ENCODE data around the gene SRGAP1.

DNA sequence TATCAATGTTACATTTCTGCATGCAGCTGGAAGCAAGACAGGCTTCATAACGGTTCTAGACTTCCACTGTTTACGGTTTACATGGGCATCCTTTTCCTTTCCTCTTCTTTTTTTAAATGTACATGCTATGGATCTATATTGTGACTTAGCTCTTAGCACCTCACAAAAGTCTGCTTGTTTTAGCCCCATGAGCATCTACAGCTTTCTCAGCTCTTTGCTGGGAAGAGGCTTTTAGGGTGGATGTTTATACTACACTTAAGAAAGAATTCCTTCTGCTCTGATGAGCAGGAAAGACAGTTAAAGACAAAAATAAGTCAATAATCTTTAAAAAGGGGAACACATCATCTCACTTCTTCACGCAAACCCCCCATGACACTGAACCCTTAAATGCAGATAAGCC lies 326.2 kb downstream of the SRGAP1 start:
- TF ChIP-seq, protein P1, sequence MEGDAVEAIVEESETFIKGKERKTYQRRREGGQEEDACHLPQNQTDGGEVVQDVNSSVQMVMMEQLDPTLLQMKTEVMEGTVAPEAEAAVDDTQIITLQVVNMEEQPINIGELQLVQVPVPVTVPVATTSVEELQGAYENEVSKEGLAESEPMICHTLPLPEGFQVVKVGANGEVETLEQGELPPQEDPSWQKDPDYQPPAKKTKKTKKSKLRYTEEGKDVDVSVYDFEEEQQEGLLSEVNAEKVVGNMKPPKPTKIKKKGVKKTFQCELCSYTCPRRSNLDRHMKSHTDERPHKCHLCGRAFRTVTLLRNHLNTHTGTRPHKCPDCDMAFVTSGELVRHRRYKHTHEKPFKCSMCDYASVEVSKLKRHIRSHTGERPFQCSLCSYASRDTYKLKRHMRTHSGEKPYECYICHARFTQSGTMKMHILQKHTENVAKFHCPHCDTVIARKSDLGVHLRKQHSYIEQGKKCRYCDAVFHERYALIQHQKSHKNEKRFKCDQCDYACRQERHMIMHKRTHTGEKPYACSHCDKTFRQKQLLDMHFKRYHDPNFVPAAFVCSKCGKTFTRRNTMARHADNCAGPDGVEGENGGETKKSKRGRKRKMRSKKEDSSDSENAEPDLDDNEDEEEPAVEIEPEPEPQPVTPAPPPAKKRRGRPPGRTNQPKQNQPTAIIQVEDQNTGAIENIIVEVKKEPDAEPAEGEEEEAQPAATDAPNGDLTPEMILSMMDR (IDR thresholded peaks at IDR 0.05): no peak
- no peak for TF ChIP-seq POLR2A (IDR thresholded peaks at IDR 0.05)
